GM18861 (cell line): Measurements from ENCODE around the gene CENPX.
A peak's percentile ranks its signal among the peaks of the same experiment; 100 is the strongest.

Source experiments
- ATAC-seq: cut with Tn5 transposase; IDR thresholded peaks from one replicate; pipeline ENCODE4 v1.9.1; 2021; ENCODE audit not compliant: unreplicated experiment

The CENPX gene

DNA sequence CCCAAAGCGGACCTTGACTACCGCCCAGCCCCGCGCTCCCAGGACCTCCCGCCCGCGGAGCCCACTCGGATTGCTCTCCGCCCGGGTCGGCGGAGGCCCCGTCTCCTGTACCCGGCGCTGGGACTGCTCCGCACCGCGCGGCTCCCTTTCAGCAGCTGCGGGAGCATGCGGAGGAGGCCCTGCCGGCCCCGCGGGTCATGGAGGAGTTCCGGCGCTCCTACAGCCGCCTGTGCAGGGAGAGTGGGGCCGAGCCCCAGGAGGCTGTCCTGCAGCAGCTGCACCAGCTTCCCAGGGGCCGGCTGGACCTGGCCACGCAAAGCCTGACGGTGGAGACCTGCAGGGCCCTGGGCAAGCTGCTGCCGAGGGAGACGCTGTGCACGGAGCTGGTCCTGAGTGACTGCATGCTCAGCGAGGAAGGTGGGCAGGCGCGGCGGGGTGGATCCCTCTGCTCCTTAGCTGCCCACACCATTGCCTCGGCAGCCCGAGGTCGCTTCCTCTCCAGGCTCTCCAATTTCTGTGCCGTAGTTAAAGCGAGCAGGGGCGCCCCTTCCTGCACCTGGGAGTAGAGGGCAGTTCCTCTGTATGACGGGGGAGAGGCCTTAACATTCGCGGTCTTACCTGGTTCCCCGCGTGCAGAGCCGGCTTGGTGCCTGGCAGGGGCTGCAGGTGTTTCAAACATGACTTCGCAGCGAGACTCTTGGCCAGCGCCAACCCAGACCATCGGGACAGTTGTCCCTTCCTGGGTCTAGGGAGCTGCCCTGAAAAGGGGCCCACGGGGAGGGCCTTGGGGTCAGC lies 966 bp upstream of the CENPX start:
- peak; percentile 7 for ATAC-seq

DNA sequence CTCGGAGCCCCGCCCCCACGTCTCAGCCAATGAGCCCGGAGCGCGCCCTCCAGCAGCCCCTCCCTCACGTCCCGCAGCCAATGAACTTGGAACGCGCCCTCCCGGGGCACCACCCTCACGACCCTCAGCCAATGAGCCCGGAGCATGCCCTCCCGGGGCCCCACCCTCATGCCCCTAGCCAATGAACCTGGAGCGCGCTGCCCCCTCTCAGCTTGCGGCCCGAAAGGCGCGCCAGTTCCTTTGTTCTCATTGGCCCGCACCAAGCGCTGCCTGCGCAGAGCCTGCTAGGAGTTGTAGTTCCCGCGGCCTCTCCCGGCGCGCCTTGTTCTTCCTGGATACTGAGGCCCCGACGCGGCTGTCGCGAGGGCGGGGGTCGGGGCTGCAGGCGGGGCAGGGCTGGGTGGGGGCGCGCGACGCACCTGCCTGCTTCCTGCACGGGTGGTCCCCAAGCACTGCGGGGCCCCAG lies 336 bp upstream of the CENPX start, which contains the start of gene LRRC45:
TSS of gene LRRC45 (plus strand) at position 325 of the 466 bp plus-strand sequence. CDS start 339 bp downstream, outside the sequence.
- ATAC-seq: peak; percentile 71

DNA sequence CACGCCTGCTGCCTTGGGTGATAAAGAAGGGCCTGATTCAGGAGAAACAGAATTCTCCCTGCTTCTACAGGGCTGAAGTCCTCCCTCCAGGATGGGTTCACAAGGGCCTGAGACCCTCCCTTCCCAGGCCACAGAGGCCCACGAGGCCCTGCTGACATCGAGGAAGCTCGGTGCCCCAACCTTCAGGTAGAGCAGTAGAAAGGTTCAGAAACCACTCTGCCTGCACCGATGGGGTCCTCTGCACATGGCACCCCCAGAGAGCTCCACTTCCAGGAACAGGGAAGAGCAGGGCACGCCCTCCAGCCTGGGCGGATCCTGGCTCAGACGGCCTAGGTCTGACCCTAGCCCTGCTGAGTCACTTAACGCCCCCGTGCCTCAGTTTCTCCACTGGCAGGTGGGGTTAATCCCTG lies 773 bp downstream of the CENPX start:
- ATAC-seq: no peak

DNA sequence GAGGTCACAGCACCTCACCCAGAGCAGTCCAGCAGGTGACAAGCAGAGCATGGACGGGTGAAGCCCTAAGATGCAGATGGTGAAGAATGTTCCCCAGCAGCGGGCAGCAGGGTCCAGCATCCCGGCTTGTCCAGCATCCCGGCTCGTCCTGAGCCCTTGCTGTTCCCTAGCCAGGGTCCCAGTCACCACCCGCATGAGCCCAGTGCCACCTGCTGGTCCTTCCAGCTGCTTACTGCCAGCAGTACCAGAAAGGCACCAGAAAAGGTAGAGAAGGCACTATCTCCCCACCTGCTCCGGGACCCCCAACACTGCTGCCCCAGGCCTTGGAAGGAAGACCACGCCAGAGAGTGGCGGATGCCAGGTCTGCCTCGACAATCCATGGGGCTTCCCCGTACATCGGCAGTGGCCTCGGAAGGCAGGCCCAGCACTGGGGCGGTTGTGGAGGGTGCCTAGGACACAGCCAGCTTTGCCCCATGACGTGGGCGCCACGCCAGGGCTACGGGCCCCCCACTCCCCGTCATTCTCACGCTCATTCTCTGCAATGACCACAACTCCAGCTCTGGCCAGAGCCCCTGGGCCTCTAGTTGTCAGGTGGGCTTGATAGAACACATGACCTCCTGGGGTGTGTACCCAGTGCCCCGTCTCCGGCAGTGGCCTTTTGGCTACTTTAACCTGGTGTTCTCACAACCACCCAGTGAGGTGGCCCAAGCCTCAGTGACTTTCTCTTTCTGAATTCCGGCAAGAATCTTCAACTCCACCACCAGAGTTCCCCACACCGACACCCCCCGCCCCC lies 1.4 kb downstream of the CENPX start:
- no peak for ATAC-seq

DNA sequence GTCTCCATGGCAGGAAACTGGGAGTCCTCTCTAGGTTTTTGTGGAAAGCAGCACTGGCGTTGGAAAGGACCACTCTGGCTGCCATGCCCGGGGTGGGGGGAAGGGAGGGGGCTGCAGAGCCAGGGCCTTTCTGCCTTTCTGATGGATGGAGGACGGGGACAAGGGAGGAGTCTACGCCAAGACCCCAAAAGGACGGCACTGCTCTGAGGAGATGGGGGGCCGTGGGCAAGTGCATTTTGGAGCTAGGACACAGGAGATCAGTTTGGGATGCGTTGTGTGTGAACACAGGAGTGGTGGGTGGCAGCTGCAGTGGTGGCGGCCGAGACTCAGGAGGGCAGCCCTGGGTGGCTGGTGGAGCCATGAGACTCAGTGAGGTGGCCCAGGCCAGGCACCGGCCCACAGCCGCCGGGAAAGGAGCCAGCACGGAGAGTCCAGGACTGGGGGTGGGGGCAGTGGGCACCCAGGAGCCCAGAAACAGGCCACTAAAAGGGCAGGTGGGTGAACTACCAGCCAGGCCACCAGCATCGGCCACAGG lies 2.0 kb downstream of the CENPX start:
- ATAC-seq: no peak

DNA sequence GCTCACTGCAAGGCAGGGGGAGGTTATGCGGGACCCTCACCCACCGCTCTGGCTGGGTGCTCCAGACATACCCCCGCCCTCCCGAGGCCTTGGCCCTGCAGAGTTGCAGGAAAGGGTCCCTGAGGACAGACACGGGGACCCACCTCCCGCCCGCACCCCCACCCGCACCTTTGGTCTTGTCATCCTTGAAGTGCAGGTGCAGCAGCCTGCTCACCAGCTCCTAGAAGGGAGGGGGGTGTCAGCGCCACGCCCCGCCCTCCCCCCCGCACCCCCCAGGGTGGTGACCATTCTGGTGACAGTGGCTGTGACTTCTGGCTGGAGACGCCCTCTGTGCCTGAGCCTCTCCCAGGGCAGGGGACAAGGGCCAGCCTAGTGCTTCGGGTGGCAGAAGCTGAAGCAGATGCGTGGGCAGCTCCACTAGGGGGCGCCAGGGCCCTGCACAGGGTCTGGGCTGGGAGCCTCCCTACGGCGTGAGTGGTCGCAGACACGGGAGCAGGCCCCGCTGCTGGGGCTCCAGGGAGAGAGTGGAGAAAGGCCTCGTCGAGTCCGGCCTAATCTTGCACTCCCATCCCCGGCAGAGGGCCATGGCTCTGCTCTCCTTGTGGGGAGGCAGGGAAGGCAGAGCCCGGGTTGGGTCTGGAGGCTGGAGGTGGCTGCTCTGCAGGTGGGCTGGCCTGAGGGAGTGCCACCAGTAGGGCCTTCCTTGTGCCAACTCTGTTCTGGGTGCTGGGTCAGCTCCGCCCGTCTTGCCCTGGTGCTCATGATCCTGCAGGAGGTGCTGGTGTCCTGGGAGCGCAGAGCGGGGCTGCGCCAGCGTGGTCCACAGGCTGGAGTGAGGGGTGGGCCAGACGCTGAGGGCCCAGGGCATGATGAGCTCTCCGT lies 2.7 kb downstream of the CENPX start:
- ATAC-seq: no peak

DNA sequence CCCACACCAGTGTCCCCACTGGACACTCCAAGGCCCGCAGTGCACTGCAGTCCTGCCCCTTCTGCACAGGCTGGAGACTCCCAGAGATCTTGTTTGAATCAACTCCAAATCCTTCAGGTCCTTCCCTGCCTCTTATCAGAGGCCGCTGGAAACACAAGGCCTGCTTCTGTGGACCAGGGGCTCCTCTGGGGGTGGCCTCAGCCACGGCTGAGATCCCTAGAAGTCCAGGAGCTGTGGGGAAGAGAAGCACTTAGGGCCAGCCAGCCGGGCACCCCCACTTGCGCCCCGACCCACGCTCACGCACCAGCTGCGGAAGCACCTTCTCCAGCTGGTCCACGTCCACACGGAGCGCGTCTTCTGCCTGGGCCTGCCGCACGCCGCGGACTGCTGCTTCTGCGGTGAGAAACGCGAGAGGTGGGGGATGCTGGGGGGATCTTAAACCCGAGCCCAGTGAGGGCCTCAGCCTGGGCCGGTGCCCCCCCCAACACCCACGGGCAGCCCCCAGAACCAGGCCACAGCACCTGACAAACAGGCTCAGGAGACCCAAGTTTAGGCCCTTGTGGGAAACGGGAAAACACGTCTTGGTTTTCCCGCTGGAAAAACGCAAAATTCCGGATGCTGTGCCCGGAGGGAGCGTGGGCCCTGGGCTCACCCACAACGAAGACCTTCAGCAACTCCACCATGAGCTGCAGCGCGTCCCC lies 3.5 kb downstream of the CENPX start:
- ATAC-seq: no peak

DNA sequence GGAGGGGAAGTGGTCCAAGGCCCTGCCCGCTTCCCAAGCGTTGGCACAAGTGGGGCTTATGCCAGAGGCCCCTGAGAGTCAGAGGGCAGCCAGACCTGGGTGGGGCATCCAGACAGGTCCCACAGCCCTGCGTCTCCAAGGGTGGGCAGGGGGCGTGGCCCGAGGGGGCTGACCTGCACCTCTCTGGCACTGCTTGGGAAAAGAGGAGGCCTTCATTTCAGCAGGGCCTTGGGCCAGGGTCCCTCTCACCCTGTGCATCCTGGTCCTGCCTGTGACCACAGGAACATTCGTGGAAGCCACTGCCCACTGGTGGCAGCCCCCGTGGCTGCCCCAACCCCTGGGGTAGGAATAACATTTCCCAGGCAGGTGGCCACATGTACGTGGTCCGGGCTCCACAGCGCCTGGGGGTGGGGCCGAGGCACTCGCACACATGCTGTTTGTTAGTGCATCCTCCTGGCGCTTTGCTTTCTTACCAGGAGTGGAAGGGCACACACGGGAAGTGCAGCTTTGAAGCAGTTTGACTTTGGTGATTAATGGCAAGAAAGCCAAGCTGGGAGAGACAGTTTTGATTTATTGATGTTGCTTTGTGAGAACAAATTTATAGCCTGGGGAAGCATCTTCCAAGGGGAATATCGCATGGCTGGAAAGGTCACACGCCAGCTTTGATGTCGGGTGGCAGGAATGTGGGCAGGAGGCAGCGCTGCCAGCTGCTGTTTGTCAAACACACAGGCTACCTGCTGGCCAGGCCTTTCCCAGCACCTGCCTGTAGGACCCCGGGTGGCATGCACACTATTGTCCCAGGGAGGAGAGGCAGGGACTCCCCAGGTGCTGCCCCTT lies 4.3 kb downstream of the CENPX start:
- ATAC-seq: no peak

DNA sequence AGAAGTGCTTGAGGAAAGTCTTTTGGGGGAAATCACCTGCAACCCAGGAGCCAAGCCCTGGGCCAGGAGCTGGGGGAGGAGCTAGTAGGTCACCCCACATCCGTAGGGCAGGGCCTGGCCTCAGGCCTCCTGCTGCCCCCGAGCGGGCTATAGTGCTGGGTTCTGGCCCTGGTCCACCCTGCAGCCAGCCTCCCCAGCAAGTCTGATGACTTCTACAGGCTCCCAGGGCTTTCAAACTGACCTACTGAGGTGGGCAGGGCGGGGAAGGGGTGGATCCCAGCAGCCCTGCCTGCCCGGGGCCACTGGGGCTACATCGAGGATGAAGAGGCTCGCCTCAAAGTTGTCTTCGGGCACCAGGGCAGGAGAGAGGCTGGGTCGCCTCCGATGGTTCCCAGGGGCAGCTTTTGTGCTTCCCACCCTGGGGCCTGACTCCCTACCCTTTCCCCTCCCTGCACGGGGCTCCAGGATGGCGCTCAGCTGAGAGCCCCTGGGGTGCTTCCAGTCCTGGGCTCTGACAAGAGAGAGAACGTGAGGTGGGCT lies 5.0 kb downstream of the CENPX start:
- no peak for ATAC-seq

DNA sequence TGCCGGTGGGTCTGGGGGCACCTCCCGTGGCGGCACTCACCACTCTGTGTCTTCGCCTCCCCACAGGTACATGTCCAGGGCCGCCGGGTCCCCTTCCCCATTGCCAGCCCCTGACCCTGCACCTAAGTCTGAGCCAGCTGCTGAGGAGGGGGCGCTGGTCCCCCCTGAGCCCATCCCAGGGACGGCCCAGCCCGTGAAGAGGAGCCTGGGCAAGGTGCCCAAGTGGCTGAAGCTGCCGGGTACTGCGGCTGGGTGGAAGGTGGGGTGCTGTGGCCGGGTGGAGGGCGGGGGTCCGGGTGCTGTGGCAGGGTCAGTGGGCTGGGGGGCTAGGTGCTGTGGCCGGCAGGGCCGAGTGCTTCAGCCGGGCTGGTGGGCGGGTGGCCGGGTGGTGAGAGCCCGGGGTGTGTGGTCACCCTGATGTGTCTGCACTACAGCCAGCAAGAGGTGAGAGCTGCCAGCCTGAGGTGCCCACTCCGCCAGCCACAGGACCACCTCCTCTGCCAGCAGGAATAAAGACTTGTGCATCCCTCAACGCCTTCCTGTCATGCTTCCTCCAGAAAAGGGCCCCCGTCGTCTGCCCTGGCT lies 5.7 kb downstream of the CENPX start:
- no peak for ATAC-seq

DNA sequence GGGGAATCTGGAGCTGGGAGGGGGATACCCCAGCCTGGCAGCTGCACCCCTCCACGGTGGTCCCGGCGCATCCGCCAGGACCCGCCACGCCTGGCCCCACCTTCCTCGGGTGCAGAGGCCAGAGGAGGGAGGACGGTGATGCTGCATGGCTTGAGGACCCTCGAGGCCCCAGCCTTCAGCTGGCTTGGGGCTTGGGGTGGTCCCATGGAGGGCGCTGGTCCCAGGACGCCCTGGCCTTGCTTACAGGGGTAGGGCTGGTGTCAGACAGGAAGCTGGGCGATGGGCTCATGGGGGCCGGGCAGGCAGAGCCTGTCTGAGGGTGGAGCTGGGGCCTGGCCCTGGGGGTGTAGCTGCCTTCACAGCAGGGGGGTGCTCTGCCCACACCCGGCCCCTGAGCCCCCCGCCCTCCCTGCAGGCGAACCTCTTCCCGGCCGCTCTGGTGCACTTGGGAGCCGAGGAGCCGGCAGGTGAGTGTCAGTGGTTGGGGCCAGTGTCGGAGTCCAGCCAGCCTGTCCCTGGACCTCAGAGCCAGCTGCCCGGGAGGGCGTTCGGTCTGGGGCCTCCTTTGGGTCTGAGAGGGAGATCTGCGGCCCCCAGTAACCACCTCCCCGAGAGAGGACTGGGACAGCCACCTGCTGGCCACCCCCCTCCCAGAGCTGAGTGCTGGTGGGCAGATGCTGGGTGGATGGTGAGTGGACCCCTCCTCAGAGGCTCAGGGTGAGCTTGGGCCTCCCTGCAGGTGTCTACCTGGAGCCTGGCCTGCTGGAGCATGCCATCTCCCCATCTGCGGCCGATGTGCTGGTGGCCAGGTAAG lies 6.4 kb downstream of the CENPX start:
- no peak for ATAC-seq

DNA sequence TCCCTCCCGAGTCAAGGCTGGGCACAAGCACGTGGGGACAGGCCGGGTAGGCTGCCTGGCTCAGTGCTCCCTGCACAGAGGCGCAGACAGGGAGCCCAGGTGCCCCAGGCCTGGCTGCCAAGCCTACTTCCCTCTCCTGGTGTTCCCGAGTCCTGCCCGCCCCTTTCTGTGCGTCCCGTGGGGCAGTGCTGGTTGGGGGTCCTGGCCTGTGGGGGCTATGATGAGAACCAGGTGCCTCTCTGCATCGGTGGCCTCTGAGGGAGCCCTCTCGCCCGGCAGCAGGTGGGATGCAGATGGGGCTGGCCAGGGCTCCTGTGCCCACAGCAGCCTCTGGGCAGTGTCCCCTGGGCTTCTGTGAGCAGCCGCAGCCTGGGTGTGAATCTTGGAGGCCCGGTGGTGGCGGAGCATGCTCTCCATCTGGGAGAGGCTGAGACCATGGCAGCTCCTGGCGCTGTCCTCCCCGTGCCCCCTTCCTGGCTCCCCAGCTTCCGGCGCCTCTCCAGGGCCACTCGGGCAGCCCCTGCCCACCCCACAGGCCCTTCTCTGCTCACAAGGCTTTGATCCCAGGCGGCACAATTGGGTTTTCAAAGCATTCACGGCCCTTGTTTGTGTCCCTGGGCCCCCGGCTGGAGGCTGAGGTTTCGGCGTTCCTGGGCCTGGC lies 7.2 kb downstream of the CENPX start:
- no peak for ATAC-seq

DNA sequence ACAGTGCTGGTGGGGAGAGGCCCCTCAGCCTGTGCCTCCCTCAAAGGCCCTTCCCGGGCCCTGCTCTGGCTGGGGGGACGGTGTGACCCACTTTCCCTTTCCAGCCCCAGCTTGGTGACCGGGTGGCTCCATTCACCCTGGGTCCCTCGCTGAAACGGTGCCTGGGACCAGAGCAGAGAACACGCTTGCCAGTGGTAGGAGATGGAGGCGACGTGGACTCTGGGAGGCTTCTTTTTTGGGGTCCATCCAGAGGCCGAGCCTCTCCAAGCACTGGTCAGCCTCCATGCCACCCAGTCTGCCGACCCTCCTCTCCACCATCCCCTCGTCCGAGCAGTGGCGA lies 7.7 kb downstream of the CENPX start:
- no peak for ATAC-seq

DNA sequence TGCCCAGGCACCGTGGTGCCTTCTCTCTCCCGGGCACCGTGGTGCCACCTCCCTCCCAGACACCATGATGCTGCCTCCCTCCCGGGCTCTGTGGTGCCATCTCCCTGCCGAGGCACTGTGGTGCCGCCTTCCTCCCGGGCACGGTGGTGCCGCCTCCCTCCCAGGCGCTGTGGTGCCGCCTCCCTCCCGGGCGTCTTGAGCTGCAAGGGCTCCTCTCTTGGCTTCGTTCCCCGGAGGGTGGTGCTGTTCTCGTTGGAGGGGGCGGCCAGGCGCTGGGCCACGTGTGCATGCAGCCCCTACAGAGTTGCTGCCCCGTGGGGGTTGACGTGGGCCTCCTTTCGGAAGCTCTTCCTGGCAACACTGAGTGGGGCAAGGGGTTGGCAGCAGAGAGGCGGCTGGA lies 8.2 kb downstream of the CENPX start:
- no peak for ATAC-seq

DNA sequence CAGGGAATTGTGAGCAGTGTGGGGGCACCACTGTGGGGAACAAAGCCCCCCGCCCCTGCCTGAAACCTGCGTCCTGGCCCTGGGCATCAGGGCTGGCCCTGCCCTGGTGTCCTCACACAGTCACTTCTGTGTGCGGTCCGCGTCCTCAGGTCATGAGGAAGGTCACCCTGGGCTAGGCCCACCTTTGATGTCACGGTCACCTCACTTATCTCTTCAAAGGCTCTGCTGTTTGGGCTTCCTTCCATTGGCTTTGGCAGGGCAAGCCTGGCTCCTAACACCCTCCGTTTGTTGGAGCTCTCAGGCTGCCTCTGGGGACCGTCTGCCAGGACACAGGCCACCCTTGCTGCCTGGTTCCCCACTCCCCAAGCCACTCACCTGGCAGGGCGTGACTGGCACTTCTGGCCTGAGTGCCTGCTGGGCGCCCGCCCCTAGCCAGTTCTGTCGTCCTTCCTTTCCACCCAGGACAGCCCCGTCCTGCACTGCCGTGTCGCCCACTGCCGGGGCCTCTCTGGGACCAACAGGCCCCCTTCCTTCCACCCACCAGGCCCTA lies 8.8 kb downstream of the CENPX start:
- ATAC-seq: no peak

DNA sequence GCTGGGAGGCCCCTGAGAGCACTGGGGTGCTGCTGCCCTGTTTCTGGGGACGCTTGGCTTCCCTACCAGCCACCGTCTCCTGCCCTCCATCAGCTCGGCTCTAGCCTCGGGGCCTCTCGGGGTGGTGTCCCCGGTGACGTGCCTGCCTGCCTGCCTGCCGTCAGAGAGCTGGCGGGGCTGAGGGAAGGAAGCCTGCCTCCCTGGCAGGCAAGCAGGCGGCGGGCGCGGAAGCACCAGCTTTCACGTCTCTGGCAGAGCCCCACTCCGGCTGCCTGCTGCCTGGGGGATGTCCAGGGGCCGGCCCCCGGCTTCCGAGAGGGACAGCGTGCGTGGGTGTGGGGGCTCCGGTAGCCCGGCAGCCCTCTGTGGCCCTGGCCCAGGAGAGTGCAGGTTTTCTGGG lies 9.3 kb downstream of the CENPX start:
- no peak for ATAC-seq

DNA sequence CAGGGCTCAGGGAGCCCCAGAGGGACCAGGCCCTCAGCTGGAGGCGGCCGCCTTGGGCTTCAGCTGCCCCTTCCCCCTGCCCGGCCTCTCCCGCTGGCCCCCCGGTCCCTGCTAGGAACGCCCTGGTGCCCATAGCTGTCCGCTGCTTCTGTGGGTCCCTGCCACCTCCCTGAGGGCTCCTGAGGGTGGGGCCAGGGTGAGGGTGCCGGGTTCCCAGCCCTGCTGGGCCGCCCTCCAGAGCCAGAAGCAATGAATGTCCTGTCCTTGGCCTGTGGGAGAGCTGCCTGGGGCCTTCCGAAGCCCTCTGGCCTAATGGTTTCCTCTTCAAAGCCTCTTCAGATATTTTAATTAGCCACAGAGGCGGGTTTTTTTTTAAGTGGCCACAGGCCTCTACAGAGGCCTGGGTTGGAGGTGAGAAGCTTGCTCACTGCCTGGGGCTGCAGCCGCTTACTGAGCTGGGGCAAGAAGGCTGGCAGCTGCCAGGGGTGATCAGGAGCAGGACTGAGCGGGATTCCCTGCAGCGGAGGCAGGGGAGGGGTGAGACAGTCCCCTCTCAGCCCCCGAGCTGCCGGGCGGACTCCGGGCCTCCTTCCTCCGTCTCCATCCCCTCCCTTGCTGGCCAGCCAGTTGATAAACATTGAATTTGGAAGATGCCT lies 9.9 kb downstream of the CENPX start:
- no peak for ATAC-seq
